ENCODE results near the gene YTHDC1.
"Not testable (repeated sequence)": the region's sequence is repeated elsewhere in the genome, so short reads cannot be mapped to it uniquely, and the experiment has no call there.

The YTHDC1 gene

GRCh38 chr4:68297137-68297536 lies 52.8 kb downstream of the YTHDC1 start:
- DNase-seq (ENCODE audit: low read depth in 2 of 3, low spot score in 2 of 3): no peak

GRCh38 chr4:68291256-68291655 lies 58.6 kb downstream of the YTHDC1 start:
- DNase-seq (ENCODE audit: low read depth in 2 of 3, low spot score in 2 of 3): no peak

GRCh38 chr4:68288393-68288740 lies 61.5 kb downstream of the YTHDC1 start:
- DNase-seq (ENCODE audit: low read depth in 2 of 3, low spot score in 2 of 3): no peak

GRCh38 chr4:68287704-68288392 lies 62.0 kb downstream of the YTHDC1 start:
- no peak for DNase-seq (ENCODE audit: low read depth in 2 of 3, low spot score in 2 of 3)

GRCh38 chr4:68283714-68284113 lies 66.2 kb downstream of the YTHDC1 start:
- DNase-seq (ENCODE audit: low read depth in 2 of 3, low spot score in 2 of 3): no peak

- DNase-seq (ENCODE audit: low read depth in 2 of 3, low spot score in 2 of 3): no peak
Observed at GRCh38 chr4:68283095-68283494, 66.8 kb downstream of the YTHDC1 start.

- DNase-seq (ENCODE audit: low read depth in 2 of 3, low spot score in 2 of 3): not testable (repeated sequence)
Observed at GRCh38 chr4:68281796-68282740, 67.8 kb downstream of the YTHDC1 start.

- DNase-seq (ENCODE audit: low read depth in 2 of 3, low spot score in 2 of 3): no peak
Observed at GRCh38 chr4:68278029-68278428, 71.9 kb downstream of the YTHDC1 start.

GRCh38 chr4:68277627-68278026 lies 72.3 kb downstream of the YTHDC1 start:
- DNase-seq (ENCODE audit: low read depth in 2 of 3, low spot score in 2 of 3): no peak

- DNase-seq (ENCODE audit: low read depth in 2 of 3, low spot score in 2 of 3): no peak
Observed at GRCh38 chr4:68272860-68273259, 77.0 kb downstream of the YTHDC1 start.

- DNase-seq (ENCODE audit: low read depth in 2 of 3, low spot score in 2 of 3): no peak
Observed at GRCh38 chr4:68272380-68272779, 77.5 kb downstream of the YTHDC1 start.

GRCh38 chr4:68271851-68272357 lies 78.0 kb downstream of the YTHDC1 start:
- no peak for DNase-seq (ENCODE audit: low read depth in 2 of 3, low spot score in 2 of 3)

- DNase-seq (ENCODE audit: low read depth in 2 of 3, low spot score in 2 of 3): no peak
Observed at GRCh38 chr4:68267433-68267944, 82.4 kb downstream of the YTHDC1 start.

GRCh38 chr4:68264875-68265565 lies 84.9 kb downstream of the YTHDC1 start:
- DNase-seq (ENCODE audit: low read depth in 2 of 3, low spot score in 2 of 3): no peak

Data from activated CD8-positive, alpha-beta memory T cell treated with anti-CD3 and anti-CD28 coated beads for 48 hours (primary cell).